GM12875 (cell line): Measurements from ENCODE around the gene PPP2R3B.
"Not testable (repeated sequence)": the region's sequence is repeated elsewhere in the genome, so short reads cannot be mapped to it uniquely, and the experiment has no call there.

ENCODE experiments used
- H3K4me3 ChIP-seq: one replicate; pipeline ENCODE4 v1.5.1; 2011; ENCODE audit warnings: low read depth, low read length, control low read depth
- TF ChIP-seq, protein P1 (sequence below): IDR thresholded peaks from 2 replicates; pipeline ENCODE4 v1.5.1; 2011; ENCODE audit warnings: low read depth, mild to moderate bottlenecking, control low read depth, inconsistent platforms, low read length, moderate library complexity, borderline replicate concordance; ENCODE audit not compliant: insufficient read depth

Gene PPP2R3B

DNA sequence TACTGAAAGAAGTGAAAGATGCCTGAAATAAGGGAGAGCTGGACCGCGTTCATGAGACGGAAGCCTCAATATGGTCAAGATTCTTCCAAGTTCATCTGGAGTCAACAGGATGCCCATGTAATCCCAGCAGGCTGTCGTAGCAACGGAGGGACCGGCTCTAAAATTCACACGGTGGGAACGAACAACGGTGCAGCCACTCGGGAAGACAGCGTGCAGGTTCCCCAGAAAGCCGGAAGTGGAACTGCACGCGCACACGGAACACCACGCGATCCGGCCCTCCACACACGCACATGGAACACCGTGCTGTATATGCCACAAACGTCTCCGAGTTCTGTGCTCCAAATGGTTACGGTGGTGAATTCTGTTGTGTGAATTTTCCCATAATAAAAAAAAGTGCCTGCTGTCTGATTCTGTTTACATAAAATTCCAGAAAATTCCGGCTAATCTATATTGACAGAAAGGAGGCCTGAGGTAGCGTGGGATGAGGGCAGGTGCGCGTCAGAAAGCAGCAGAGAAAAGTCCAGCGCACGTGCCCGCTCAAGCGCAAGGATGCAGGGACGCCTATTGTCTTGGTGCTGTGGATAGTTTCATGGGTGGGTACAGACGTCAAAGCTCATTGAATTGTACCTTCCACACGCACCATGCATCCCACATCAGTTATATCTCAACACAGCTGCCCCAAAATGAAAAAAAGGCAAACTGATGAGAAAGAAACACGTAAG lies 31.2 kb downstream of the PPP2R3B start:
- no peak overlapping the region for H3K4me3 ChIP-seq
- TF ChIP-seq, protein P1, sequence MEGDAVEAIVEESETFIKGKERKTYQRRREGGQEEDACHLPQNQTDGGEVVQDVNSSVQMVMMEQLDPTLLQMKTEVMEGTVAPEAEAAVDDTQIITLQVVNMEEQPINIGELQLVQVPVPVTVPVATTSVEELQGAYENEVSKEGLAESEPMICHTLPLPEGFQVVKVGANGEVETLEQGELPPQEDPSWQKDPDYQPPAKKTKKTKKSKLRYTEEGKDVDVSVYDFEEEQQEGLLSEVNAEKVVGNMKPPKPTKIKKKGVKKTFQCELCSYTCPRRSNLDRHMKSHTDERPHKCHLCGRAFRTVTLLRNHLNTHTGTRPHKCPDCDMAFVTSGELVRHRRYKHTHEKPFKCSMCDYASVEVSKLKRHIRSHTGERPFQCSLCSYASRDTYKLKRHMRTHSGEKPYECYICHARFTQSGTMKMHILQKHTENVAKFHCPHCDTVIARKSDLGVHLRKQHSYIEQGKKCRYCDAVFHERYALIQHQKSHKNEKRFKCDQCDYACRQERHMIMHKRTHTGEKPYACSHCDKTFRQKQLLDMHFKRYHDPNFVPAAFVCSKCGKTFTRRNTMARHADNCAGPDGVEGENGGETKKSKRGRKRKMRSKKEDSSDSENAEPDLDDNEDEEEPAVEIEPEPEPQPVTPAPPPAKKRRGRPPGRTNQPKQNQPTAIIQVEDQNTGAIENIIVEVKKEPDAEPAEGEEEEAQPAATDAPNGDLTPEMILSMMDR = no peak

DNA sequence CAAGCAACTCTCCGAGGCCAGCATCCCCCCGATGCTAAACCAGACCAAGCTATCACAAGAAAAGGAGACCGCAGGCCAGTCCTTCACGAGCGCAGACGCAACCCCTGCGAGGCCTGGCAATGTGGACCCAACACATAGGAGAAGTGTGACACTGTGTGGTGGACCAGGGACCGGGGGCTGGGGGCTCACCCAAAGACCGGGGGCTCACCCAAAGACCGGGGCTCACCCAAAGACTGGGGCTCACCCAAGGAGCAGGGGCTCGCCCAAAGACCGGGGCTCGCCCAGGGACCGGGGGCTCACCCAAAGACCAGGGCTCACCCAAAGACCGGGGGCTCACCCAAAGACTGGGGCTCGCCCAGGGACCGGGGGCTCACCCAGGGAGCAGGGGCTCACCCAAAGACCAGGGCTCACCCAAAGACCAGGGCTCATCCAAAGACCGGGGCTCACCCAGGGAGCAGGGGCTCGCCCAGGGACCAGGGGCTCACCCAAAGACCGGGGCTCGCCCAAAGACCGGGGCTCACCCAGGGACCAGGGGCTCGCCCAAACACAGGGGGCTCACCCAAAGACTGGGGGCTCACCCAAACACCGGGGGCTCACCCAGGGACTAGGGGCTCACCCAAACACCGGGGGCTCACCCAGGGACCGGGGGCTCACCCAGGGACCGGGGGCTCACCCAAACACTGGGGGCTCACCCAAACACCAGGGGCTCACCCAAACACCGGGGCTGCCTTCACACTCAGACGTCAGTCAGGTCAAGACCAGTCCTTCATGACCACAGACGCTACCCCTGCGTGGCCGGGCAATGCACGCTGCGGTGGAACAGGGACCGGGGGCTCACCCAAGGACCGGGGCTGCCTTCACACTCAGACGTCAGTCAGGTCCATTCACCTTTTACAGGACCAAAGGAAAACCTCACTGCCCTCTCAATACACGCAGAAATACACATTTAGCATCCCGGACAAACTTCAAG lies 32.9 kb downstream of the PPP2R3B start:
- no peak overlapping the region for H3K4me3 ChIP-seq
- TF ChIP-seq, protein P1 = no peak

DNA sequence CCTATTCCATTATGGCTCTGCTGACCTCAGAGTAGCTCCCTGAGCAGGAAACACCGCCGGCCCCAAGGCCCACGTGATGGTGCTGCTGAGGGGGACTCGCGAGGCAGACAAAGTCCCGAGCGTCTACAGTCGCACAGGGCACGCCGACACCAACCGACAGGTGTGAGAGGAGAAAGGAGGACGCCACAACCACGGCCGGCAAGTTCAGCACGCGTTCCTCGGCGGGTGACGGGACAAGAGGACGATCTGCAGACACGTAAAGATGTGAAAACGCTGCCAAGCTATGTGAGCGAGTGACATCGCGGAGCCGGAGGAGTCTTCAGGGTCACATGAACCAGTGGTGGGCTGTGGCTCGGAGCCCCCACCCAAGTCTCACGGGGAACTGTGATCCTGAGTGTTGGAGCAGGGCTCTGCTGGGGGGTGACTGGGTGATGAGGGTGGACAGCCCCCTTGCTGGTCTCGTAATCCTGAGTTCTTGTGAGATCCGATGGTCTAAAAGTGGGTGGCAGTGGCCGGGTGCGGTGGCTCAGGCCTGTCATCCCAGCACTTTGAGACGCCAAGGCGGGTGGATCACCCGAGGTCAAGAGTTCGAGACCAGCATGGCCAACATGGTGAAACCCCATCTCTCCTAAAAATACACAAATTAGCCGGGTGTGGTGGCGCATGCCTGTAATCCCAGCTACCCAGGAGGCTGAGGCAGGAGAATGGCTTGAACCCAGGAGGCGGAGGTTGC lies 34.0 kb downstream of the PPP2R3B start:
- no peak overlapping the region for H3K4me3 ChIP-seq
- TF ChIP-seq, protein P1 = no peak

DNA sequence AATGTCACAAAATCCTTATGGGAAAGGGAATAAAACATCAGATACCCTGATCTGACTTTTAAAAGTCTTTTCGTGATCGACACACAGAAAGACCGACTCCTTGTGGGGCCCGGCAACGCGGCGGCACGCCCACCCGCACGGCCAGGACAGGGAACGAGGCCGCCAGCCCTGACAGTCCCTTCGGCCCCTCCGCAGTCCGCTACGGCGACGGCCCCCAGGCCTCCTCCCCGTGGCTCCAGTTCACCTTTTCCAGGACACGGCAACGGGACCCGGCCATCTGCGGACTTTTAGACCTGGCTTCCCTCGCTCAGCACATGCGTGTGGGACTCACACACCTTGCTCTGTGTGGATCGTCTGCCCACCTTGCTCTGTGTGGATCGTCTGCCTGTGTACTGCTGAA lies 34.5 kb downstream of the PPP2R3B start:
- no peak overlapping the region for H3K4me3 ChIP-seq
- TF ChIP-seq, protein P1 = no peak

DNA sequence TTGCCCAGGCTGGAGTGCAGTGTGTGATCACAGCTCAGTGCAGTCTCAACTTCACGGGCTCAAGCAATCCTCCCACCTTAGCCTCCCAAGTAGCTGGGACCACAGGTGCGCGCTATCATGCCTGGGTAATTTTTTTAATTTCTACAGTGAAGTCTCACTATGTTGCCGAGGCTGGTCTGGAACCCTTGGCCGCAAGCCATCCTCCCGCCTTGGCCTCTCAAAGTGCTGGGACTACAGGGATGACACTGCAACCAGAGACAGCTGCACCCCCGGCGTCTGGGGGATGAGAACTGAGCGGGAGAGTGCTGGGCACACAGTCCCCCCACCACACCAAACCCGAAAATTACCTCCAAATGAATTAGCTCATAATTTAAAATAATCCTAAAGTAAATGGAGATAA lies 35.0 kb downstream of the PPP2R3B start:
- no peak overlapping the region for H3K4me3 ChIP-seq
- TF ChIP-seq, protein P1 = no peak

DNA sequence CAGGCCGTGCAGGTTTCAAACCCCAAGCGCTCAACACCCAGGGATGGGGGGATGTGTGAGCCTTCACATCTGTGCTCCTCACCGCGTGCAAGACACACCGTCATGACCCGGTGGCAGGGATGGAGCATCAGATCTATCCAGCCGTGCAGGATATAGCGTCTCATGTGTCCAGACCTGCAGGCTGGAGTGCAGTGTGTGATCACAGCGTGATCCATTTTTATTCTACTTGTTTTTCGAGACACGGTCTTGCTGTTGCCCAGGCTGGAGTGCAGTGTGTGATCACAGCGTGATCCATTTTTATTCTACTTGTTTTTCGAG lies 35.4 kb downstream of the PPP2R3B start:
- not testable (repeated sequence) for H3K4me3 ChIP-seq

DNA sequence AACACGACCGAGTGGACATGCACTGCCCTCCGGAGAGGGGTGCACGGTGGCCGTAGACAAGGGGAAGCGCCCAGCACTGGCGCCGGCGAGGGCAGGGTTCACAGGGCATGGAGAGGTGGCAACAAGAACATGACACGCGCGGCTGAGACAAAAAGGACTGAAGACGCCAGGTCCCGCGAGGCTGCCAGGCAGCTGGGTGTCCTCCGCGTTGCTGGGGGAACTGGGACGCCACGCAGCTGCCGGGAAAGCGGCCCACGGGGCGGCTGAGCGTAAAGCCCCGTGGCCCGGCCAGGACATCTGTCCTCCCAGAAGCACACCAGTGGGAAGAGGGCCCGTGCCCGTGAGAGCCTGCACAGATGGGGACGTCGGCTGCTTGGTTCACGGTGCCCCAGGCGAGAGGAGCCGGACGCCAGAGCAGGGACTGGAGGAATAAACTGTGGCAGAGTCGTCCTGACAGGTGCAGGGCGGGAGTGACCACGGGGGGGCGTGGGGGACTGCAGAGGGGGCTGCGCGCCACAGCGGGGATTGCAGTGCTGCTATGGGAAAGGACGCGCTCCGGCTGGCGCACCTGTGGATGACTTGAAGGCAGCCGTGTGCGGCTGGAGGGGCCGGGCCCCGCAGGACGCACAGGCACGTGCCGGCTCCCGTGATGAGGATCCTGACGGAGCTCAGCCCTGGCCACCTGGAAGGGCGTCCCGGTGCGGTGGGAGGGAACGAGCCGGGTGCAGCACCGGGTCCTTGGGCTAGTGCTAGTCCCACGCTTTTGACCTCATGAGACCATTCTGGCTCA lies 36.0 kb downstream of the PPP2R3B start:
- no peak overlapping the region for H3K4me3 ChIP-seq
- TF ChIP-seq, protein P1 = no peak
